Measurements from ENCODE around the gene CST9.
"Not testable (repeated sequence)": the region's sequence is repeated elsewhere in the genome, so short reads cannot be mapped to it uniquely, and the experiment has no call there.

CST9 gene

GRCh38 chr20:23623666-23624323 lies 18.1 kb upstream of the CST9 start:
- DNase-seq (ENCODE audit: low spot score): no peak

- DNase-seq (ENCODE audit: low spot score): no peak
These were observed 17.2 kb upstream of the CST9 start for GRCh38 chr20:23622839-23623343.

DNA sequence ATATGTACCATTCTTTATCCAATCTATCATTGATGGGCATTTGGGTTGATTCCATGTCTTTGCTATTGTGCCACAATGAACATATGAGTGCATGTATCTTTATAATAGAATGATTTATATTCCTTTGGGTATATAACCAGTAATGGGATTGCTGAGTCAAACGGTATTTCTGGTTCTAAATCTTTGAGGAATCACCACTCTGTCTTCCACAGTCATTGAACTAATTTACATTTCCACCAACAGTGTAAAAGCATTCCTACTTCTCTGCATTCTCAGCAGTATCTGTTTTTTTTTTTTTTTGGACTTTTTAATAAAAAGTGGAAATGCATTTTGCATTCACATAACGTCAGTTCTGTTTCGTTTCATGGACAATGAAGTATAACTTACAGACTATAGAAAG lies 16.7 kb upstream of the CST9 start:
- not testable (repeated sequence) for DNase-seq (ENCODE audit: low spot score)

DNA sequence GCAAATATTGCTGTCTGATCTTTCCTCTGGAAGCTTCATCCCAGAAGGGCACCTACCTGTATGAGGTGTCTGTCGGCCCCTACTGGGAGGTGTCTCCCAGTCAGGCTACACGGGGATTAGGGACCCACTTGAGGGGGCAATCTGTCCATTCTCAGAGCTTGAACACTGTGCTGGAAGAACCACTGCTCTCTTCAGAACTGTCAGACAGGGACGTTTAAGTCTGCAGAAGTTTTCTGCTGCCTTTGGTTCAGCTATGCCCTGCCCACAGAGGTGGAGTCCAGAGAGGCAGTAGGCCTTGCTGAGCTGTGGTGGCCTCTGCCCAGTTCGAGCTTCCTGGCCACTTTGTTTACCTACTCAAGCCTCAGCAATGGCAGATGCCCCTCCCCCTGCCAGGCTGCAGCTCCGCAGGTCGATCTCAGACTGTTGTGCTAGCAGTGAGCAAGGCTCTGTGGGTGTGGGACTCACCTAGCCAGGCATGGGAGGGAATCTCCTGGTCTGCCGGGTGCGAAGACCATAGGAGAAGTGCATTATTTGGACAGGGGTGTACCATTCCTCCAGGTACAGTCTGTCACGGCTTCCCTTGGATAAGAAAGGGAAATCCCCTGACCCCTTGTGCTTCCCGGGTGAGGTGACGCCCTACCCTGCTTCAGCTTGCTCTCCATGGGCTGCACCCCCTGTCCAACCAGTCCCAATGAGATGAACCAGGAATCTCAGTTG lies 15.1 kb upstream of the CST9 start:
- DNase-seq (ENCODE audit: low spot score): not testable (repeated sequence)

DNA sequence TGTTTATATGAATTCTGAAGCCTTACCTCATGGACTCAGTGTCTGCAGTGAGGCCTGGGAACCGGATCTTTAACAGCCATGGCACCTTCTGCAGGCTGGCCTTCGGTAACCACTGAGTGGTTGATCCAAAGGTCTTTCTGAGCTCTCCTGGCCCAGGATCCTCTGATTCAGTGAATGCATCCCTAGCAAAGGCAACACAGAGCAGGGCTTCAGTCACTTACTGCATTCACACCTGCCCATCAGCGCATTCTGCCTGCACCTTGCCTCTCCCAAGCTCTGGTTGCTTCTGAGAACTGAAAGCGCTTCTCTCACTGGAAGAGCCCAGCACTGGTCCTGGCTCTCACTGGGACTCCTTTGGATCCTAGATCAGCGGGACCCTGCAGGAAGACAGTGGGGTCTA lies 8.4 kb upstream of the CST9 start:
- no peak for DNase-seq (ENCODE audit: low spot score)

DNA sequence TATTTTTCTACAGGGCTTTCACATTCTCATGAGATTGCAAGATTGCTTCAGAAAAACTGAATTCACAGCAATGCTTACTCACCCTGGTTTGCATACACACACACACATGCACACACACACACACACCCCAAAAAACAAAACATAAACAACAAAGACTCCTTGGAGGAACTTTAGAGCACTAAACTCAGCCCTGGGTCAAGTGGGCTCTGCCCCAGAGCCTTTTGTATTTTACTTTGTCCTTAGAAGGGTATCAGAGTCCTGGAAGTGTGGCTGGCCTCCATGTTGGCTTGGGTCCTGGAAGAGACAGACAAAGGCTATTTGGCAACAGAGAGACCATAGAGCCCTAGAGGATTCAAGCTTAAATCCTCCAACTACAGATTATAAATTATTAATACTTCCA lies 8.0 kb upstream of the CST9 start:
- DNase-seq (ENCODE audit: low spot score): no peak

DNA sequence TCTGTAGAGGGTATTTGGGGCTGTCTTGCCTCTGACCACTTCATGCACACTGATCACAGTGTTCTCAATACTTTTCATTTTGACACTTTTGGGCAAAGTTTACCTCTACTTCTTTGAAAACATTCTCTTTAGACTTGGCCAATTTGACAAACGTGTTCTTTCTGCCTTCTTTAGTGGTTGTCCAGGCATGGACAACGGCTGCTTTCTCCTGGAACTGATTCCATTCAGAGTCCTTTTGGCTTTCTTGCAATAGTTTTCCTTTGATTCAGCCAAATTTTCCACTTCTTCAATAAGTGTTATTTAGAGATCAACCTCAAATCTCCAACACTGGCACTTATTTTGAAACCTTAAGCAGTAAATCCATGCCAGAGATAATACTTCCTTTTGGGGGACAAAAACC lies 6.7 kb upstream of the CST9 start:
- DNase-seq (ENCODE audit: low spot score): no peak

- DNase-seq (ENCODE audit: low spot score): no peak
These were observed 3.9 kb upstream of the CST9 start for GRCh38 chr20:23609486-23610109.

DNA sequence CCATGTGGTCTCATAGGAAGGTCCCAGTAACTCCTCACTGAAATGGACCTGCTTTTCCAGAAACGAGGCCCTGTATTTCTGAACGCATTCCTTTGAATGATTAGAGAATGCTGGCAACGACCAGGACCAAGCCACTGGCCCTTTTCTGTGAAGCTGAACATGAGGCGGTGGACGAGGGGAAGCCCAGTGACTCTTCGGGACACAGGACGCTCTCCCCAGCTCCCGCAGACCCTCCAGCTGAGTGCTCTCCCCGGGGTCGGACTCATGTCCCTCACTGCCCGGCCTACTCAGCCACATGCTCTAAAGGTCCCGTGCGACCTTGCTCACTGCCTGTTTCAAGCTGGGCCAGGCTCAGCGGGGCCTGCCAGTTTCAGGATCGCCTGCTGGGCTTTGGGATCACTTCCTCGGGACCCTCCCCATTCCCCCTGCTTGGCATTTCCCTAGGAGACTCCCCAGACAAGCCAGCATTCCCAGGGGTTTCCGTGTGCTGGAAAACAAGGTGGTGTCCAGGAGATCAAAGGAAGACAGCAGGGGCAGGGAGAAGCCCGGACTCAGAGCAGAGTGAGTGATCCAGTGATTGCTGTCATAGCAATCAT lies 2.6 kb upstream of the CST9 start:
- DNase-seq (ENCODE audit: low spot score): no peak

GRCh38 chr20:23607497-23608245 lies 2.0 kb upstream of the CST9 start:
- DNase-seq (ENCODE audit: low spot score): no peak

- peak; percentile 66 for DNase-seq (ENCODE audit: low spot score)
These were observed 934 bp upstream of the CST9 start for GRCh38 chr20:23606652-23607049.

- DNase-seq (ENCODE audit: low spot score): no peak
These were observed 1.4 kb downstream of the CST9 start for GRCh38 chr20:23604306-23604705.

GRCh38 chr20:23603321-23603720 lies 2.4 kb downstream of the CST9 start:
- DNase-seq (ENCODE audit: low spot score): no peak

DNA sequence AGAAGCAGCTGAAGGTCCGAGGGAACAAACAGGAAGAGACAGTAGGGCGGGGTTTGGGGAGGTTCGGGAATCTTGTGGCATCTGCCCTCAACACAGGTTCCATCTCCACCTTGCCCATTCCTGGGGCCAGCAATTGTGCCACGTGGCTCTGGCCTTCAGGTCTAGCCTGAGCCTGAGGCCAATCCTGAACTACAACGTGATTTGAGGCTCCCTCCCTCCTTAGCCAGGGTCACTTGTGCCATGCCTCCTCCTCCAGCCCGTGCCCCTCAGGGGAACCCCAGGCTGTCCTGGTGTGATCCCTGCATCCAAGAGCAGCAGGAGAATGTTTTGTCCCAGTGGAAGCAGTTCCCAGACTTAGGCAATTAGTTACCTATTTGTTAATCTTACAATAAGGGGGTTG lies 3.0 kb downstream of the CST9 start:
- no peak for DNase-seq (ENCODE audit: low spot score)

DNA sequence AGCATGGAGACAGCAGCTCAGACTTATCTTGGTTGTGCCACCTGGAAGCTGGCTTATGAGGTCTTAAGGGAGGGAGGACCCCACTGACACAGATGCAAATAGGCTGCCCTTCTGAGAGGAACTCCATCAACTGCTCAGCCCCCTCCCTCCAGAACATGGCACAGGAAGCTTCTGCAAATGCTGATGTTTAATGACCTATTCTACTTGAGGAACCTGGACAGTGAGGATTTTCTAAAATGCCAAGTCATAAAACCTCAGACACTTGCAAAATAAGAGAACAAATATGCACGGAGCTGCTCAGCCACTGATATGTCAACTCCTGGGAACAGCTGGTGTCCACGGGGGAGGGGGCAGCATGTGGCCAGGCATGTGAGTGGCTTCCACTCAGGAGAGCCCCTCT lies 3.5 kb downstream of the CST9 start:
- DNase-seq (ENCODE audit: low spot score): no peak

DNA sequence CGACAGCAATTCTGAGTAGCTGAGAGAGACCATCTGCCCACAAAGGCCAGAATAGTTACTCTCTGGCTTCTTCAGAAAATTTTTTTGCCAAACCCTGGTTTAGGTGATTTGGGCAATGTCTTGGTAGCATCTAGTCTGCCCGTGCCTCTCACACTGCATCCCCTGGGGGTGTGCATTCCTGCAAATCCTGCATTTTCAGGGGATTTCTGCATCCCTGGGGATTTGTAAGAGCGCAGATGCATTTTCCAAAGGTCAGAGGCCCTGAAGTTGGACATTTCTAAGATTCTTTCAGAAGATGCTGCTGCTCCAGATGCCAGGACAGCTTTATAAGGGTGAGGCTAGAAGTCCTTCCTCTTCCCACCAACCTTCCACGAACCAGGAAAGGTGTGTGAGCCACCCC lies 4.0 kb downstream of the CST9 start:
- no peak for DNase-seq (ENCODE audit: low spot score)

GRCh38 chr20:23598481-23598880 lies 7.2 kb downstream of the CST9 start:
- DNase-seq (ENCODE audit: low spot score): no peak

DNA sequence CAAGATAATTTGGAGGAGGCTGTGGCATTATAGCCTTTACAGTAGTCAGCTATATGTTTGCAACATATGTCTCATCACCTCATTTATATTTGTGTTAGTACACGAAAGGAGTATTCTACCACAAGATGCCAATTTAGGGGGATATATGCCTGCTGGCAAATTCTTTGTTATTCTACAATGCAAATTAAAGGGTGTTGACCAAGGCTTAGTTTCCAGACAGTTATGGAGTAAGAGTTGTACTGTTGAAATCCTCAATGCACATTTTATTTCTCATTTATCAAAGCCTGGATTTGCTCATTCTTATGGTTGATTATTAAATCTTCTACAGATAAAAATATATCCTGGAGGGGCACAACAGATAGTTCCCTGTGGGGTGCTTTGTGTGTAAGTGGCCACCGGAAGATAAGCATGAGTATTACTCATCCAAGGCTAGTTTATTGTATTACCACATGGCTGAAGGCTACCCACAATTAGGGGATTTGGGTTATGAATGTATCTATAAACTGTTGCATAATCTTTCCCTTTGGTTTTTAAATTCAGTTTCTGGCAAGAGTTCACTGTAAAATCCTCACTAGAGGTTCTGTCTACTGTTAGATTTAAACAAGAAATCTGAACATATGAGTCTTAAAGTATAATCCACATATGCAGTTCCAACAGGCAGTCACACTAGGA lies 9.0 kb downstream of the CST9 start:
- DNase-seq (ENCODE audit: low spot score): no peak

- DNase-seq (ENCODE audit: low spot score): no peak
These were observed 9.8 kb downstream of the CST9 start for GRCh38 chr20:23595941-23596340.

DNA sequence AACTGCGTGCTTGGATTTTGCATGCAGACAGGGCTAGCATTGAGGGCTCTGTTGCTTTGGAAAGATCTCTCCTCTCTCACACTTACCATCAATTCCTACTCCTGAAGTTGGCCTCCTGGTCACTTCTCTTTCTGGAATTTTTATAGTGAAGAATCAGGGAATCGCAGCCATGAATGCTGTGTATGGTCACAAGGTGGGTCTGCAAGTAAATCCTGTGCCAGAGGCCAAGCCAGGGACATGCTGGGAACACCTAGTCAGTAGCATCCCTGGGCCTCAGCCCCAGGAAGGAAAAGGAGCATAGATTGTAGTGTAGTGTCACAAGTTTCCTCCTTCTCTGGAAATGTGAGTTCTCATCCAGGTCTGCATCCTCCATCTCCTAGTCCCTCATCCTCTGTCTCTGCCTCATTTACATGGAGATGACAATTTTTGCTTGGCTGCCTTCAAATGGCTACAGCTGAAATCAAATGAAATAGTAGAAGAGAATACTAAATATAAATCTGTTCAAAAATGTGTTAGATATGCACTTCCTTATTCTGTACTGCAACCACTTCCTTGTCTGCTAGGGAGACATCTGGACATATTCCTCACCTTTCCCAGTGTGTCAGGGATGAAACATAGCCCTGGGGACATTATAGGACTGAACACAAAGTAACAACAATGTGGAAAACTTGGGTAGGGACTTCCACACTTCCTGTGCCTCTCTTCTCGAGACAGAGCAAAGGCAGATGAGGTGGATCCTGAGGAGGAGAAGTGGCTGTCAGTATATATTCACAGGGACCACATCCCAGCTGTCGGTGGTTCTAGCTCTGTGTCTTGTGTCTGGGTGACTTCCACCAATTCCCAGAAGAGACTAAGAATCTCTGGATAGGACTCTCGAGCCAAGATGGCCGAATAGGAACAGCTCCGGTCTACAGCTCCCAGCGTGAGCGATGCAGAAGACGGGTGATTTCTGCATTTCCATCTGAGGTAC lies 17.0 kb downstream of the CST9 start:
- DNase-seq (ENCODE audit: low spot score): no peak

Data from CD4-positive, alpha-beta T cell treated with Interleukin-2 at 100 ng/mL for 4 hours (primary cell).